ENCODE measurements around the gene IQCE.
"Not testable (repeated sequence)": the region's sequence is repeated elsewhere in the genome, so short reads cannot be mapped to it uniquely, and the experiment has no call there.

DNA sequence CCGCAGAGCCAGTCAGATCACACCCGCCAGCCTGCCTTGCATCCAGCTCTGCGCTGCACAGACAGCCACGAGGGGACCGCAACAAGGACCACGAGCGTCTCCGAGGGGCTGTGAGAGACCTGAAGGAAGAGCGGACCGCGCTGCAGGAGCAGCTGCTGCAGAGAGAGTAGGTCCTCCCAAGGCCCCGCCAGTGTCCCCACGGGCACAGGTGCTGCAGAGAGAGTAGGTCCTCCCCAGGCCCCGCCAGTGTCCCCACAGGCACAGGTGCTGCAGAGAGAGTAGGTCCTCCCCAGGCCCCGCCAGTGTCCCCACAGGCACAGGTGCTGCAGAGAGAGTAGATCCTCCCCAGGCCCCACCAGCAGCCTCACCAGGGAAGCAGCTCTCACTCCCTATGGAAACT, 31.2 kb downstream of the IQCE start:
- TF ChIP-seq, protein P1, sequence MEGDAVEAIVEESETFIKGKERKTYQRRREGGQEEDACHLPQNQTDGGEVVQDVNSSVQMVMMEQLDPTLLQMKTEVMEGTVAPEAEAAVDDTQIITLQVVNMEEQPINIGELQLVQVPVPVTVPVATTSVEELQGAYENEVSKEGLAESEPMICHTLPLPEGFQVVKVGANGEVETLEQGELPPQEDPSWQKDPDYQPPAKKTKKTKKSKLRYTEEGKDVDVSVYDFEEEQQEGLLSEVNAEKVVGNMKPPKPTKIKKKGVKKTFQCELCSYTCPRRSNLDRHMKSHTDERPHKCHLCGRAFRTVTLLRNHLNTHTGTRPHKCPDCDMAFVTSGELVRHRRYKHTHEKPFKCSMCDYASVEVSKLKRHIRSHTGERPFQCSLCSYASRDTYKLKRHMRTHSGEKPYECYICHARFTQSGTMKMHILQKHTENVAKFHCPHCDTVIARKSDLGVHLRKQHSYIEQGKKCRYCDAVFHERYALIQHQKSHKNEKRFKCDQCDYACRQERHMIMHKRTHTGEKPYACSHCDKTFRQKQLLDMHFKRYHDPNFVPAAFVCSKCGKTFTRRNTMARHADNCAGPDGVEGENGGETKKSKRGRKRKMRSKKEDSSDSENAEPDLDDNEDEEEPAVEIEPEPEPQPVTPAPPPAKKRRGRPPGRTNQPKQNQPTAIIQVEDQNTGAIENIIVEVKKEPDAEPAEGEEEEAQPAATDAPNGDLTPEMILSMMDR (IDR thresholded peaks at IDR 0.05): not testable (repeated sequence)
- not testable (repeated sequence) for TF ChIP-seq POLR2A (IDR thresholded peaks at IDR 0.05)
